ENCODE data around the gene NRXN2.
"Not testable (repeated sequence)": the region's sequence is repeated elsewhere in the genome, so short reads cannot be mapped to it uniquely, and the experiment has no call there.

Gene NRXN2

DNA sequence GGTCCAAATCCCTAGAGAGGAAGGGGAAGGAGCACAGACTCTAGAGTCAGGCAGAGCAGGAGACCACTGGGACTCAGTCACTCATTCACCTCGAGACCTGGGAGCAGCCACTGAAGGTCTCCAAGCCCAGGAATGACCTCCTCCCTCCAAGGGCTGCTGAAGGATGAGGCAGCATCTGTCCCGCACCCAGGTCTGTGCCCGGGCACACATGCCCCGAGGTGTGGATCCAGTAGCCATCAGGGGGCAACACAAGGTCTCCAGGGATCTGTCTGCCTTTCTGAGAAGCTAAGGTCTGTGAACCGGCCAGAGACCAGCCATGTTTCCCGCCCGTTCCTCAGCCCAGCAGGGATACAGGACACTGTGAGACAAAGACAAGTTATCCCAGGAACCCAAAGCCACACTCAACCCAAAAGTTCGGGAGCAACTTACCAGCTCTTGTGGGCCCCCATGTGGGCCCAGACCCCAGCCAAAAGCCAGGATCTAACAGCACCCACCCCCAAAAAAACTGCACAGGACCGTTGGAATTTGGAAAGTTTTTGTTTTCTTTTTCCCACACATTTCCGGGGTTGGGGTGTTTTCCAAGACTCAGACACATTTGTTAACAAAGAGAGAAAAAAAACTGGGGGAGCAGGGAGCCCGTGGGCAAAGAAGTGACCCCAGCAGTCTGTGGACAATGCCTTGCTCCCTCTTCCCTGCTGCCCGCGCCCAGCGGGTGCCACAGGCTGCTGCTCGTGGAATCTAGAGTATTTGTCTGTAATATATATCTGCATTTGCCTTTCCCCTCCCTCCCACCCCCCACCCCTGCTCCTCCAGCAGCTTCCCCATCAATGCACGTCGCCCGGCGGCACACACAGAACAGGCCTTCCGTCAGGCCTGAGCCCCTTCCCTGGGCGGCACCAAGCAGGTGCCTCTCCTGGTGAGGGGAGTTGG is 117.1 kb downstream of the NRXN2 start:
- DNase-seq (ENCODE audit: low read depth in 2 of 2), result no peak

DNA sequence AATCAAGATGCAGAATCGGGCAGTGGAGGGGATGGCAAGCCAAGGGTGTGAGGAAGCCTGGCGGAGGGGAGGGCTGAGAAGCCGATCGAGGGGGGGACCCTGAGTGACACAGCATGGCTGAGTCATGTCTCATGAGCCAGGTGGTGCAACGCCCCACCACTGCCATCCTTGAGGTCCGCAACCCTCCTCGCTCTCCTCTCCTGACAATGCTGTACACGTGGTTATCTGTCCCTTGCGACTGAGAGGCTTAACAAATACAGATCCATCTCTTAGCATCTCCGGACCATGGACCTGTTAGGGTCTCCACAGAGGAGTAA is 117.8 kb downstream of the NRXN2 start:
- DNase-seq (ENCODE audit: low read depth in 2 of 2), result no peak

DNA sequence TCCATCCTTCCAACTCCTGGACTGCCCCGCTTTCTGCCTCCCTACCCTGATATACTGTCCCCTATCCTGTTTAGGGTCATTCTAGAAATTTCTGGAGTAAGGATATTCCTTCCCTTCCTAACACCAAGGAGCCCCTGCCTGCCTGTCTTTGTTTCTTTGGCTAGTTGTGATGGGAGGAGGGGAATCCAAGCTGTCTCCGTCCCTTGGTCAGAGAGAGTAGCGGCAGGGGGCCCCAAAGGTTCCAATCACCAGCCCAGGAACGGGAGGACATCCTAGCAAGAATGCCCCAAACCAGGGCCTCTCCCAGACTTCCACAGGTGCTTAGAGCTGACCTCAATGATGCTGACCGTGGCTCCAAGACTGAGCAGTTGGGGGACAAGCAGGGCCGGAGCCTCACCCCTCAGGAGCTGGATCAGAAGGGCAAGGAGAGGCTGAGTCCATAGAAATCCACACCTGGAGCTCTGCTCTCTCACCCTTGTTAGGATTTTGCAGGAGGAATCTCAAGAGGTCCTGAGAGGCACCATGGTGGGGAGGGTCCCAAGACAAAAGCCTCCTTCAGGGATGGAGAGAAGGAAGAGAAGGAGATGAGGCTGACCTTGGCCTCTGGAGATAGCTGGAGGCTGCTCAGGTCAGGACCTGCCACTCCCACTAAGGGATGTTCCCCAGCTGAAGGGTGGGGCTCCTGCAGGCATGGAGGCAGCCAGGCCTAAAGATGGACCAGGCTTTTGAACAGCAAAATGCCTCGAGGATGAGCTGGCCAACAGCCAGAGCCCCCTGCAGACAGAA is 118.3 kb downstream of the NRXN2 start:
- DNase-seq (ENCODE audit: low read depth in 2 of 2), result no peak

DNA sequence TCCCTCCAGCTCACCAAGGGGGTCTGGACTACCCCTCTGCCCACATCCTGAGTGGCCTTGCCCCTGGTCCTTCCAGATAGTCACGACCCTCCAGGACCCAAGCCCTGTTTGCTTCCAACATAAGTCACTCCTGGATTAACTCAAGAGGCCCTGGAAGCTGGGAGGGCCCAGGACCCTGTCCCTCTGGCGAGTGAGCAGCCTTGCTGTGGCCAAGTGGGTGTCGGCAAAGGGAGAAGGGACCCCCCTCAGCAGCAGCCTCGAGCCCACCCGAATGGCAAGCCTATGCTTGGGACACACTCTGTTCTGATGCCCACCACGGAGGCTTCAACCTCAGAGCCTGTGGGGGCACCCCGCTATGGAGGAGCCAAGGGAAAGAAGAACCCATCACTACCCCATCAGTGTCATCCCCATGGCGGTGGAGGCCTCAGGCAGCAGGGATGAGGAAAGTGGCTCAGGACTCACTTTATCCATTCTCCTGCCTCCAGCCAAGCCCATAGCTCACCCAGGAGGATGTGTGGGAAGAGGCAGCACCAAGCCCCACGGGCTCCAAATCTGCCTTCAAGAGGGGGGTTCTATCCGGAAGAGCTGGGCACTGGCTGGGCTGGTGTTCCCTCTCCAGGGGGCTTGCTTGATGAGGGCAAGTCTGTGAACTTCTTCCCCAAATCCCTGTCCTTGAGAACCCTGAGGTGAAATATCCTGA is 119.4 kb downstream of the NRXN2 start:
- DNase-seq (ENCODE audit: low read depth in 2 of 2), result no peak

DNA sequence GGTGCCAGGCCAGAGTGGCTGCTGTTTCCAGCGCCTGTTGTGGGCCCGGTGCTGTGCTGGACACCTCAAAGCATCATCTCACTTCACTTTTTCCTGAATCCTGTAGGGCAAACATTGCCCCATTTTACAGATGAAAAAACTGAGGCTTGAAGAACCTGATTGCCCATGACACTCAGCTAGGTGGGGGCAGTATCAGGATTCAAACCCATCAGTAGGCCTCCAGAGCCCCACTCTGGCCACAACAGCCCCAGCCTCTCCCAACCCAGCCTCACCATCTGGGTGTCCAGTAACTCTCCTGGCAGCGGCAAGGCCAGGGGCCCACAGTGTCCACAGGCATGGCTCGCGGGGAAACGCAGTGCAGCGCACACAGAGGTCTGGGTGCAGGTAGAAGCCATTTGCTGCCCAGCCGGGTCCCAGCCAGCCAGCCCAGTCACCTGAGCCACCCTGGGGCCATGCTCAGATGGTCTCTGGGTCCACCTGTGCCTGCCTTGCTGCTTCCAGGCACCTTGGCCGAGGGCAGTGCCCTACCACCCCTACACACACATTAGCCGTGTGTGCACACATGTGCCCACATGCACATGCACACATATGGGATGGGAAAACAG is 120.4 kb downstream of the NRXN2 start:
- DNase-seq (ENCODE audit: low read depth in 2 of 2), result no peak

DNA sequence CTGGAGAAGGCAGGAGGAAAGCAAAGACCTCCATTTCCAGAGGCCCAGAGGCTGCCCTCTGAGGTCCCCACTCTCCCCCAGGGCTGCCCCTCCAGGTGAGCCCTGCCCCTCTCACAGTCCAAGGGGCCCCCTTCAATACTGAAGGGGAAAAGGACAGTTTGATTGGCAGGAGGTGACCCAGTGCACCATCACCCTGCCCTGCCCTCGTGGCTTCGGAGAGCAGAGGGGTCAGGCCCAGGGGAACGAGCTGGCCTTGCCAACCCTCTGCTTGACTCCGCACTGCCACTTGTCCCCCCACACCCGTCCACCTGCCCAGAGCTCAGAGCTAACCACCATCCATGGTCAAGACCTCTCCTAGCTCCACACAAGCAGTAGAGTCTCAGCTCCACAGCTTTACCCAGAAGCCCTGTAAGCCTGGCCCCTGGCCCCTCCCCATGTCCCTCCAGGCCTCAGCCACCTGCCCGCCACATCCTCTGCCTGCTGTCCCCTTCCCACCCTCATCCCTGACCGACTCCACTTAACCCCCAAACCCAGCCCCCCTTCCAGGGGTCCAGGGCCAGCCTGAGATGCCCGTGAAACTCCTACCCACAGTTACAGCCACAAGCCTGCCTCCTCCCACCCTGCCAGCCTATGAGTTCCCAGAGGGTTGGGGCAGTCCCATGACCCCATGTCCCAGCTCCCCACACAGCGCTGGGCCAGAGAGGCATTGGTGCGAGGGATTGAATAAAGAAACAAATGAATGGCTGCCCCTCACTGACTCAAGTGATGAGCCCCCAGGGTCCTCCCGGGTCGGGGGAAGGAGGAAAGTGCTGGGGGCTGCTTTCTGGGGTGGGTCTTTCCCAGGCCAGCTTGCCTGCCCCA is 121.2 kb downstream of the NRXN2 start:
- DNase-seq (ENCODE audit: low read depth in 2 of 2), result no peak

DNA sequence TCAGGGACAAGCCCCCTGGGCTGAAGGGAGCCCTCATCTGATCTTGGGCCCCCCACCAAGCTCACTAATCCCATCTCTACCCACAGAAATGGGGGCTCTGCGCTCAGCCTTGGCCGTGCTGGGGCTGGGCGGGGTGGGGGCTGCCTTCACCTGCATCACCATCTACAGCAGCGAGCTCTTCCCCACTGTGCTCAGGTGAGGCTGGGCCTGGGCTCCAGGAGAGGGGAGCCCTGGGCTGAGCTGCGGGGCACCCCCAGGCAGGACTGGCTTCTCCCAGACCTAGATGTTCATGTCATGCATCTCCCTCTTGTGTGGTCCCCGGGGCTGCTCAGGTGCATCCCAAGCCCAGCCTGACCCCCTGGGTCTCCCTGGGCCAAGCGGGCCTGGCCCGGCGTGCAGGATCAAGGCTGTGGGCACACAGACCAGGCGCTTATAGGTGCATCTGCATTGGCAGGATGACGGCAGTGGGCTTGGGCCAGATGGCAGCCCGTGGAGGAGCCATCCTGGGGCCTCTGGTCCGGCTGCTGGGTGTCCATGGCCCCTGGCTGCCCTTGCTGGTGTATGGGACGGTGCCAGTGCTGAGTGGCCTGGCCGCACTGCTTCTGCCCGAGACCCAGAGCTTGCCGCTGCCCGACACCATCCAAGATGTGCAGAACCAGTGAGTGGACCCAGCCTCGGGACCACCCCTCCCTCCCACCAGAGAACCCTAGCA is 122.6 kb downstream of the NRXN2 start:
- no peak for DNase-seq (ENCODE audit: low read depth in 2 of 2)

DNA sequence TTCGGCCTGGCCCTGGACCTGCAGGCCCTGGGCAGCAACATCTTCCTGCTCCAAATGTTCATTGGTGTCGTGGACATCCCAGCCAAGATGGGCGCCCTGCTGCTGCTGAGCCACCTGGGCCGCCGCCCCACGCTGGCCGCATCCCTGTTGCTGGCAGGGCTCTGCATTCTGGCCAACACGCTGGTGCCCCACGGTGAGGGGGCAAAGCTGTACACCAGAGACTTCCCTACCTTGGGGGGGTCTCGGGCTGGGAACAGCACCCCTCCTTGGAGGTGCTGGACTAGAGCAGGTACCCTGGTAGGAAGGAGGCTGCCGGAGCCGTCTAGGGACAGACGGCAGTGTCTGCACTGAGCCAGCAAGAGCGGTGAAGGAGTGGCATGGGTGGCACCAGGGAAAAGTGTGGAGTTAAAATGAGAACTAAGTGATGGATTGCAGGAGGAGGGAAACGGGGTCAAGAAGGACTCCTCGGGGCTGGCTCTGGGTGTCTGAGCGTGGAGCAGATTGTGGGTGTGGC is 123.2 kb downstream of the NRXN2 start:
- no peak for DNase-seq (ENCODE audit: low read depth in 2 of 2)

DNA sequence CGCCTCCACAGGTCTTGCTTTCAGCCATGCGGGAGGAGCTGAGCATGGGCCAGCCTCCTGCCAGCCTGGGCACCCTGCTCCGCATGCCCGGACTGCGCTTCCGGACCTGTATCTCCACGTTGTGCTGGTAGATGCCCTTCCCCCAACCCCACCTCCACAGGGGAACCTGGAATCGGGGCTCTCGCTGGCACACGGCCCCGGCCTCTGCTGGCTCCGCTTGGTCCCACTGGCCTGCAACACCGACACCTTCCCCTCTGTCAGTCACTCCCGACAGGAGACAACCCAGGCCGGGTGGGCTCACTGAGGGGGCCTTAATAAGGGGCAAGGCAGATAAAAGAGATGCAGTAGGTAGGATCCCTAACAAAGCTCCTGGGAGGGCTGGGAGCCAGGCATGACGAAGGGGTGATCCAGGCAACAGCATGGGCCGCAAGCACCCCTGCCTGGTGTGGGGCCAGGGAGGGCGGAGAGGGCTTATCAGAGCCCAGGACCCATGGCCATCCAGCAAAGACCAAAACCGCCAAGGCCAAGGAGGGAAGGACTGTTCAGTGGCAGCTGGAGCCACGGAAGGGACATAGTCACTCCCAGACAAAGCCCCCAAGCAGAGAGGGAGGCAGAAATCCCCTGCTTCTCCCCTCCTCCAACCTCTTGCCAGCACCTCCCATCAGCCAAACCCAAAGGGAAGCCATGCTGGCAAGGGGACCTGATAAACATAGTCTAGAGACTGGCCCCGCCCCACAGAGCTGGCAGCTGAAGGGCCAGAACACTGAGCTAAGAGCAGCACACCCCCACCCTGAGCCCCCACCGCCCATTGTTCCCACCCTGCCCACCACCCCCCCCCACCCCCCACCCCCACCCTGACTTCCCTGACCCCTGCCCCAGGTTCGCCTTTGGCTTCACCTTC is 124.0 kb downstream of the NRXN2 start:
- DNase-seq (ENCODE audit: low read depth in 2 of 2), result no peak

DNA sequence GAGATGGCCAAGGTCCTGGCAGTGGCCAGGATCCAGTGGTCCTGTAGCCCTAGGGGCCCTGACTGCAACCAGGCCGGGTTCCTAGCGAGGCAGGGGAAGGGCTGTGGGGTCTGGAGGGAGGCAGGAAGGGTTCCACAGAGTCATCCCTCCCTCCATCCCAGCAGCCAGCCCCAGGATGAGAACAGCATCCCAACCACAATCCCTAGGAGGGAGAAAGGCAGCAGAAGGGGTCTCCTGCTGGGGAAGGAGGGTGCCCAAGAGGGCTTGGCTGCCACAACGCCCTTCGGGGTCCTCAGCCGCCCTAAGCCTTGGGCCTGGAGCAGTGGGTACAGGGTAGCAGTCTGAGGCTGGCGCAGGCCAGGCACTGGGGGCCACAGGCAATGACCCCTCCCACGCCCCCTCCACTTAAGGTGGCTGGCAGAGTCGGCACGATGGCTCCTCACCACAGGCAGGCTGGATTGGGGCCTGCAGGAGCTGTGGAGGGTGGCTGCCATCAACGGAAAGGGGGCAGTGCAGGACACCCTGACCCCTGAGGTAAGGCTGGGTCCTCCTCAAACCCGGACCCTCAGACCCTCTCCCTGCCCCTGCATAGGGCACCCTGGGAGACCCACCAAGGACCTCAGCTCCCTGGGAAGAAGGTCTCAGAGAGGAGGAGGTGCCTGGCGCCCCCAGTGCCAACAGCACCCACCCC is 124.7 kb downstream of the NRXN2 start:
- no peak for DNase-seq (ENCODE audit: low read depth in 2 of 2)

DNA sequence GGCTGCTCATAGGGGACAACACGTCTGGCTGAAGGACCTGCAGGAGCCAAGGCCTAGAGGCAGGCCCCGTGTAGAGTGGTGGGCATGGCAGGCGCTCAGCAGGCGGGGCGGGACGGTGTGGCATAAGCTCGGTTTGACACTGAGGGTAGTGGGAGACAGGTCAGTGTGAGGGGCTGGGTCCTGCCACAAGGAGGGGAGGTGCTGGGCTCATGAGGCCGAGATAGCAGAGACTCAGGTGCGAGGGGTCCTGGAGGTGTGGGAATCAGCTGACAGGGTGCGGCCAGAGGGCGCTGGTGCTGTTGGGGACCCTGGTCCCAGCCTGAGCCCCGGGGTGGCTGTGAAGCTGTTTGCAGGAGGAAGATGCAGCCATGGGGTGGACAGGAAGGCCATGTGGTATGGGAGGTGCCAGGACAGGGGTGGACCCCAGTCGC is 125.3 kb downstream of the NRXN2 start:
- no peak for DNase-seq (ENCODE audit: low read depth in 2 of 2)

DNA sequence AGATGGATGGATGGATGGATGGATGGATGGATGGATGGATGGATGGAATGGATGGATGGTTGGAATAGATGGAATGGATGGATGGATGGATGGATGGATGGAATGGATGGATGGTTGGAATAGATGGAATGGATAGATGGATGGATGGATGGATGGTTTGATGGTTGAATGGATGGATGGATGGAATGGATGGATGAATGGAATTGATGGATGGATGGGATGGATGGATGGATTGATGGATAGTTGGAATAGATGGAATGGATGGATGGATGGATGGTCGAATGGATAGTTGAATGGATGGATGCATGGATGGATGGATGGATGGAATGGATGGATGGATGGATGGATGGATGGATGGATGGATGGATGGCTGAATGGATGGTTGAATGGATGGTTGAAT is 127.1 kb downstream of the NRXN2 start:
- not testable (repeated sequence) for DNase-seq (ENCODE audit: low read depth in 2 of 2)

DNA sequence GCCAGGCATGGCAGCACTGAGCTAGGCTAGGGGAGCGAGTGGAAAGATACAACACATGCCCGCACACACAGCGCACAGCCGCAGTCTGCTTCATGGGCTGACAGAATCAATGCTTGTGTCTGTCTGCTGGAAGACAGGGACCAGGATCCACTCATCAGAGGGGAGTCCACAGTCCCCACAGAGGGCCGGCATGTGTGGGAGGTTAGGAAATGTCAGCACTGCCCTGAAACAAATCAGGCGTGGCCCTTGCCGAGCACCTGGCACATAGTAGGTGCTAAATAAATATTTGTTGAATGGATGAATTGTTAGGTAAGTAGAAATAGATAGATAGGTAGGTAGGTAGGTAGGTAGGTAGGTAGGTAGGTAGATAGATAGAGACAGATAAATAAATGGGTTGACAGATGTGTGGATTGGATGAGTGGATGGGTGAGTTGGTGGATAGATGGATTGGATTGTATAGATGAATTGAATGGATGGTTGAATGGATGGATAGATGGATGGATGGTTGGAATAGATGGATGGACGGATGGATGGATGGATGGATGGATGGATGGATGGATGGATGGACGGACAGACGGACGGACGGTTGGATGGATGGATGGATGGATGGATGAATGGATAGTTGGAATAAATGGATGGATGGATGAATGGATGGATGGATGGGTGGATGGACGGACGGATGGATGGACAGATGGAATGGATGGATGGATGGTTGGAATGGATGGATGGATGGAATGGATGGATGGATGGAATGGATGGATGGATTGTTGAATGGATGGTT is 128.6 kb downstream of the NRXN2 start:
- no peak for DNase-seq (ENCODE audit: low read depth in 2 of 2)

DNA sequence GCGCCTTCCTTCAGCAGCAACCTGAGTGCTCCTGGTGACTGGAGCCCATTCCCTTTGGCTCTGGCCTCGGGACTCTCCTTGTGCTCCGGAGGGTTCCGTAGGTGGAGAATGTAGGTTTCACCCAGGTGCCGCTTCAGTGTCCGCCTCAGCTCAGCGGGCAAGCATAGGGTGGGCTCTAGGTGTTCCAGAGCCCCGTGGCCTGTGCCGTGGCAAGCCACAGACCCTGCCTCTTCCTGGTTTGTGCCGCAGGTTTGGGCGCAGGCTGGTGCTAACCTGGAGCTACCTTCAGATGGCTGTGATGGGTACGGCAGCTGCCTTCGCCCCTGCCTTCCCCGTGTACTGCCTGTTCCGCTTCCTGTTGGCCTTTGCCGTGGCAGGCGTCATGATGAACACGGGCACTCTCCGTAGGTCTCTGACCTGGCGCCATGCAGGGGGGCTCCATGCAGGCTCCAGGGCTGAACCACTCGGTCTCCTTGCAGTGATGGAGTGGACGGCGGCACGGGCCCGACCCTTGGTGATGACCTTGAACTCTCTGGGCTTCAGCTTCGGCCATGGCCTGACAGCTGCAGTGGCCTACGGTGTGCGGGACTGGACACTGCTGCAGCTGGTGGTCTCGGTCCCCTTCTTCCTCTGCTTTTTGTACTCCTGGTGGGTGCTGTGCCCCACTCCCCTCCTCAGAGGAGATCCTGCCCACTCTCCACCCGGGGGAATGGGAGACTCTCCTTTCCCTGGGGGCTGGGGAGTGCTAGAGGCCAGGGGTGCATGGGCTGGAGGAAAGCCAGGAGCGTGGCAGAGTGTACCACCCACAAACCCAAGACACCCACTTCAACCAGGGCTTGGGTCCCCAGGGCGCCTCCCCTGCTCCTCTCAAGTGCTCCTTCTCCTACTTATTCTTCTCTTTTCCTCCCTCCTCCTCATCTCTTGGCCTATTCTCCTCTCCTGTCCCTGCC is 129.6 kb downstream of the NRXN2 start:
- no peak for DNase-seq (ENCODE audit: low read depth in 2 of 2)

DNA sequence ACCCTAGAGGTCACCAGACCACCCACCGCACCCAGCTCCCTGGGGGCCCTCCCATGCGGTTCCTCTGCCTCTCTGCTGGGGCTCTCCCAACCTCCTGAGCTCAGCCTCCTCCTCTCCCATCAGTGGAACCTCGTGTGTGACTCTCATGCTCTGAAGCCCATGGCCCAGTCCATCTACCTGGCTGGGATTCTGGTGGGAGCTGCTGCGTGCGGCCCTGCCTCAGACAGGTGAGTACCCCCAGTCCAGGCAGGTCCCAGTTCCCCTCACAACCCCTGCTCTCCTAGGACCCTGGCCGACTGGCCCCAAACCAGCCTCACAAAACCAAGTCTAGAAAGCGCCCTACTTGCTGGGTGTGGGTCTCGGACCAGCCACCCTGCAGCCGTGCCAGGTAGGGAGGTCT is 130.3 kb downstream of the NRXN2 start:
- DNase-seq (ENCODE audit: low read depth in 2 of 2), result no peak

DNA sequence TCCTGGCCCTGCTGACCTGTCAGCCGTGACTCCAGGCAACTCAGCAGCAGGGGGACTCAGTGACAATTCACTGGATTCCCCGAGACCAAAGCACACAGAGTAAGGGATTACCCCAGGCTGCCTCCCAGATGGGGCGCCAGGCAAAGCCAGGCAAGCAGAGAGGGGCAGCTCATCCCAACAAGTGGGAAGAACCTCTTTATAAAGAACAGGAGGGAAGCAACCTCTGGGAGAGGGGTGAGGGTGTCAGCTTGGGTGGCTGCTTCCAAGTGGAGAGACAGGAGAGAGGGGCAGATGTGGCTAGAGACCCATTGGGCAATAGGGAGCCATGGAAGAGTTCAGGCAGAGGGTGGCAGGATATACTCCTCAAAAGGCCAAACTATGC is 130.8 kb downstream of the NRXN2 start:
- DNase-seq (ENCODE audit: low read depth in 2 of 2), result no peak
